Panc1 (cell line): ENCODE data around the gene LRRC27. TPM values are rescaled to one million over a fixed set of nuclear protein-coding genes. Genes with fewer than 3 reads are reported as not detected.
A peak's percentile ranks its signal among the peaks of the same experiment; 100 is the strongest.

Experiments used
- ATAC-seq: fragments of 200-7000 bp; cut with Tn5 transposase; 2 replicates; pipeline ENCODE4 v1.9.1; 2020; ENCODE audit warnings: mild to moderate bottlenecking, moderate library complexity
- BruUV-seq: library from RNA; stranded (reverse); fragments of 400-500 nt; replicated peaks from 2 replicates; lab custom pipeline; 2021; lab: Mats Ljungman, UMichigan
- CTCF ChIA-PET: fragments of 300-600 bp; sonication (Branson Sonifier 250); formaldehyde crosslinking; loops from one replicate; lab custom pipeline; 2022; ENCODE audit warnings: antibody characterized with exemption; lab: Charles Lee
- POLR2A ChIA-PET: fragments of 300-600 bp; sonication (Branson Sonifier 250); formaldehyde crosslinking; loops from one replicate; lab custom pipeline; 2022; ENCODE audit warnings: antibody characterized with exemption; lab: Charles Lee
- DNase-seq: peaks from one replicate; pipeline ENCODE4 v3.0.0-alpha.2; 2010; ENCODE audit warnings: low read depth, low spot score
- H3K27ac ChIP-seq: 2 replicates; pipeline ENCODE4 v1.5.1; 2011; ENCODE audit warnings: mild to moderate bottlenecking, low read length, inconsistent platforms
- H3K27me3 ChIP-seq: fragments of 200-500 bp; sonication (Bioruptor generic); 2 replicates; pipeline ENCODE4 v1.6.0; 2014; ENCODE audit warnings: low read length, inconsistent platforms; ENCODE audit not compliant: control insufficient read depth, insufficient read depth
- H3K36me3 ChIP-seq: fragments of 200-500 bp; sonication (Bioruptor generic); 2 replicates; pipeline ENCODE4 v1.5.1; 2014; ENCODE audit warnings: inconsistent platforms, mild to moderate bottlenecking, low read length, moderate library complexity; ENCODE audit not compliant: control insufficient read depth, insufficient read depth
- H3K4me1 ChIP-seq: 2 replicates; pipeline ENCODE4 v1.5.1; 2011; ENCODE audit warnings: inconsistent platforms, mild to moderate bottlenecking, low read length, moderate library complexity; ENCODE audit not compliant: control insufficient read depth, insufficient read depth
- H3K4me3 ChIP-seq, 2 experiments: 2 replicates each; pipeline ENCODE4 v1.5.1; 2011 to 2012; ENCODE audit warnings: low read depth in 2 of 2, low read length in 2 of 2, mild to moderate bottlenecking in 2 of 2, inconsistent platforms in 1 of 2, moderate library complexity in 1 of 2
- H3K9me3 ChIP-seq: fragments of 200-500 bp; sonication (Bioruptor generic); 2 replicates; pipeline ENCODE4 v1.5.1; 2014; ENCODE audit warnings: low read depth, mild to moderate bottlenecking, inconsistent platforms, low read length, moderate library complexity; ENCODE audit not compliant: control insufficient read depth, insufficient read depth
- CTCF ChIP-seq: fragments of 450-650 bp; IDR thresholded peaks from 2 replicates; pipeline ENCODE4 v1.5.1; 2017; ENCODE audit warnings: mild to moderate bottlenecking
- POLR2AphosphoS5 ChIP-seq: IDR thresholded peaks from 2 replicates; pipeline ENCODE4 v1.6.1; 2012; ENCODE audit warnings: mild to moderate bottlenecking, low read depth, low read length, moderate library complexity
- REST ChIP-seq, 2 experiments: IDR thresholded peaks; 2 replicates each; pipeline ENCODE4 v1.6.1; 2011 to 2012; ENCODE audit warnings: low read depth in 2 of 2, control low read depth in 1 of 2, low read length in 1 of 2, mild to moderate bottlenecking in 1 of 2, moderate library complexity in 1 of 2; ENCODE audit not compliant: insufficient read depth in 1 of 2
- SIN3A ChIP-seq: IDR thresholded peaks from 2 replicates; pipeline ENCODE4 v1.6.1; 2012; ENCODE audit warnings: low read depth, mild to moderate bottlenecking, low read length, moderate library complexity, borderline replicate concordance; ENCODE audit not compliant: insufficient read depth
- TCF7L2 ChIP-seq: IDR thresholded peaks from 2 replicates; pipeline ENCODE4 v1.6.1; 2011; ENCODE audit warnings: mild to moderate bottlenecking, low read depth, low read length, inconsistent platforms
- in situ Hi-C: cut with HindIII; loops from 2 replicates; pipeline ENCODE4 v1.10.0; 2016; ENCODE audit warnings: low sequenced_read_pairs, low pct_unique_long_range_greater_than_20kb
- intact Hi-C: fragments of 100-400 bp; cut with micrococcal nuclease; formaldehyde crosslinking; loops from one replicate; pipeline ENCODE4 v1.10.0; 2022; ENCODE audit not compliant: unreplicated experiment
- total RNA-seq: library from RNA; stranded (reverse); gene quantifications from one replicate; pipeline ENCODE4 v1.2.1, GENCODE V29; 2021; ENCODE audit not compliant: unreplicated experiment

The LRRC27 gene
- total RNA-seq, 1 experiment from 2014 or later, result 15.7 TPM

GRCh38 chr10:132411561-132412253, 79.7 kb downstream of the LRRC27 start:
- in situ Hi-C loops, result no loop called here
- ChIA-PET CTCF (interaction anchor here (1.0 kb wide), 1 partner anchor 40 kb away, joined by 3 read pairs; no protein-coding TSS in a partner anchor), POLR2A (no interaction called here)
- Histone ChIP-seq H3K36me3 (no peaks in the 10 kb centered on the region), H3K4me3 (peak overlapping the region in 1 of 2 experiments; percentile 10; a peak in 1 of 4 replicates), H3K27ac (peak overlapping the region; percentile 86), H3K27me3 (no peaks in the 10 kb centered on the region), H3K9me3 (no peaks in the 10 kb centered on the region), H3K4me1 (peaks cover 78% of the 10 kb centered on the region)
- BruUV-seq, result no TSS peak
- peak; percentile 41 for ATAC-seq
- TF ChIP-seq TCF7L2 (peak; percentile 93), POLR2AphosphoS5 (no peak), REST (IDR thresholded peaks at IDR 0.05; ENCODE audit: insufficient read depth in 1 of 2, low read depth in 2 of 2, low read length in 1 of 2) (no peak), CTCF (no peak), SIN3A (0 out of 2 replicates have a peak, but pooled peaks have one; percentile 8)
- intact Hi-C loops, result no loop called here
- no peak for DNase-seq

- Histone ChIP-seq H3K27ac (peak overlapping the region; percentile 86), H3K4me3 (no peak overlapping the region), H3K36me3 (no peaks in the 10 kb centered on the region), H3K27me3 (no peaks in the 10 kb centered on the region), H3K4me1 (peaks cover 76% of the 10 kb centered on the region), H3K9me3 (no peaks in the 10 kb centered on the region)
- BruUV-seq, result no TSS peak
- in situ Hi-C loops (no loop called here), intact Hi-C loops (no loop called here)
- no peak for DNase-seq
- no peak for ATAC-seq
- ChIA-PET POLR2A (interaction anchor here (0.6 kb wide), 1 partner anchor 505 kb away, joined by 3 read pairs; no protein-coding TSS in a partner anchor), CTCF (no interaction called here)
- TF ChIP-seq CTCF (no peak), TCF7L2 (no peak), POLR2AphosphoS5 (no peak), SIN3A (no peak), REST (IDR thresholded peaks at IDR 0.05; ENCODE audit: insufficient read depth in 1 of 2, low read depth in 2 of 2, low read length in 1 of 2) (no peak)
Observed at GRCh38 chr10:132412316-132413192, 80.6 kb downstream of the LRRC27 start.
